Nephron progenitor cell (in vitro differentiated cells): Measurements from ENCODE around the gene S100A16.

Experiments
- DNase-seq: peaks from one replicate; pipeline ENCODE4 v3.0.0; 2021
- H3K27ac Mint-ChIP-seq: 2 replicates; pipeline ENCODE4 v1.8.0; 2021; ENCODE audit warnings: mild to moderate bottlenecking, moderate library complexity, mixed read lengths
- H3K27me3 Mint-ChIP-seq: 2 replicates; pipeline ENCODE4 v1.8.0; 2021; ENCODE audit warnings: mild to moderate bottlenecking, low read depth, mixed read lengths; ENCODE audit not compliant: poor library complexity
- H3K36me3 Mint-ChIP-seq: 2 replicates; pipeline ENCODE4 v1.8.0; 2021; ENCODE audit warnings: low read depth, mixed read lengths
- H3K4me1 Mint-ChIP-seq: 2 replicates; pipeline ENCODE4 v1.8.0; 2021; ENCODE audit warnings: mixed read lengths
- H3K4me3 Mint-ChIP-seq: 2 replicates; pipeline ENCODE4 v1.8.0; 2021; ENCODE audit warnings: mild to moderate bottlenecking, moderate library complexity, mixed read lengths
- H3K9me3 Mint-ChIP-seq: 2 replicates; pipeline ENCODE4 v1.8.0; 2021; ENCODE audit warnings: mild to moderate bottlenecking, moderate library complexity, mixed read lengths
- TF ChIP-seq, protein P1 (sequence below): fragments of 200-600 bp; sonication (generic); IDR thresholded peaks from 2 replicates; pipeline ENCODE4 v1.5.0; 2021; ENCODE audit warnings: antibody characterized with exemption

S100A16 gene

DNA sequence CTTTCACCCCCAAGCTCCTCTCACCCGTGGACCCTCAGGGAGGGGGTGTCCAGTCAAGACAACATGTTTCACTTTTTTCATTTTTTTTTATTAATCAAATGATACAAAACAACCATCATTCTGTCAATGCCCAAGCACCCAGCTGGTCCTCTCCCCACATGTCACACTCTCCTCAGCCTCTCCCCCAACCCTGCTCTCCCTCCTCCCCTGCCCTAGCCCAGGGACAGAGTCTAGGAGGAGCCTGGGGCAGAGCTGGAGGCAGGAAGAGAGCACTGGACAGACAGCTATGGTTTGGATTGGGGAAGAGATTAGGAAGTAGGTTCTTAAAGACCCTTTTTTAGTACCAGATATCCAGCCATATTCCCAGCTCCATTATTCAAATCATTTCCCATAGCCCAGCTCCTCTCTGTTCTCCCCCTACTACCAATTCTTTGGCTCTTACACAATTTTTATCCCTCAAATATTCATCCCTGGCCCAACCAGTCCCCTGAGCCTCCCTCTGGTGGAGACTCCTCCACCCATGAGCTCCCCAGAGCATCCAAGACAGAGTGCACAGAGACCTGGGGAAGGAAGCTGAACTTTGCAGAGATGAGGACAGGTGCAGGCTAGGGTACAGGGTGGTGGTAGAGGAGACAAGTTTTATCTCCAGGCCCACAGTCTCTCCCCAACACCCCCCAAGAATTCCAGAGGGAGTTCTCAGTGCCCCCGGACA lies 1.4 kb upstream of the S100A16 start:
- peaks cover 7% of the 10 kb centered on the region for H3K27me3 Mint-ChIP-seq
- TF ChIP-seq, protein P1, sequence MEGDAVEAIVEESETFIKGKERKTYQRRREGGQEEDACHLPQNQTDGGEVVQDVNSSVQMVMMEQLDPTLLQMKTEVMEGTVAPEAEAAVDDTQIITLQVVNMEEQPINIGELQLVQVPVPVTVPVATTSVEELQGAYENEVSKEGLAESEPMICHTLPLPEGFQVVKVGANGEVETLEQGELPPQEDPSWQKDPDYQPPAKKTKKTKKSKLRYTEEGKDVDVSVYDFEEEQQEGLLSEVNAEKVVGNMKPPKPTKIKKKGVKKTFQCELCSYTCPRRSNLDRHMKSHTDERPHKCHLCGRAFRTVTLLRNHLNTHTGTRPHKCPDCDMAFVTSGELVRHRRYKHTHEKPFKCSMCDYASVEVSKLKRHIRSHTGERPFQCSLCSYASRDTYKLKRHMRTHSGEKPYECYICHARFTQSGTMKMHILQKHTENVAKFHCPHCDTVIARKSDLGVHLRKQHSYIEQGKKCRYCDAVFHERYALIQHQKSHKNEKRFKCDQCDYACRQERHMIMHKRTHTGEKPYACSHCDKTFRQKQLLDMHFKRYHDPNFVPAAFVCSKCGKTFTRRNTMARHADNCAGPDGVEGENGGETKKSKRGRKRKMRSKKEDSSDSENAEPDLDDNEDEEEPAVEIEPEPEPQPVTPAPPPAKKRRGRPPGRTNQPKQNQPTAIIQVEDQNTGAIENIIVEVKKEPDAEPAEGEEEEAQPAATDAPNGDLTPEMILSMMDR: no peak
- H3K27ac Mint-ChIP-seq: no peak overlapping the region
- H3K9me3 Mint-ChIP-seq: no peaks in the 10 kb centered on the region
- no peak for DNase-seq
- peaks cover 10% of the 10 kb centered on the region for H3K36me3 Mint-ChIP-seq
- peaks cover 47% of the 10 kb centered on the region for H3K4me1 Mint-ChIP-seq
- H3K4me3 Mint-ChIP-seq: no peak overlapping the region

DNA sequence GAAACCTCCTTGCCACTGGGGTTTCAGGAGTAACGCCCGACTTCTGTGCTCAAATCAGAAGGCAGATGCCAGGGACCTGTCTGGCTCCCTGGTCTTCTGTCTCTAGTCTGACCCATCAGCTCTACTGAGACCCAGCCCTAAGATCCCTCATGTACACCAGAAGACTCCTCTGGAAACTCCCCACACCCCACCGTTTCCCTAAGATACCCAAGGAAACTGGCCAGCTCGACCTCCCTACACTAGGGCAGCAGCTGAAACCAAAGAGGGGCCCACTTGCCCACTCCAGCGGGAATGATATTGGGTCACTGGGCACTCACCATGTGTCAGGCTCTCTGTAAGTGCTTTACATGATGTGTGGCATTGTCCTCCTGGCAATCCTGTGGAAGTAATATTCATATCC lies 469 bp upstream of the S100A16 start:
- TF ChIP-seq, protein P1: no peak
- no peaks in the 10 kb centered on the region for H3K9me3 Mint-ChIP-seq
- H3K27ac Mint-ChIP-seq: no peak overlapping the region
- peaks cover 7% of the 10 kb centered on the region for H3K27me3 Mint-ChIP-seq
- H3K36me3 Mint-ChIP-seq: peaks cover under 1% of the 10 kb centered on the region
- H3K4me1 Mint-ChIP-seq: peaks cover 56% of the 10 kb centered on the region
- no peak overlapping the region for H3K4me3 Mint-ChIP-seq
- DNase-seq: no peak

DNA sequence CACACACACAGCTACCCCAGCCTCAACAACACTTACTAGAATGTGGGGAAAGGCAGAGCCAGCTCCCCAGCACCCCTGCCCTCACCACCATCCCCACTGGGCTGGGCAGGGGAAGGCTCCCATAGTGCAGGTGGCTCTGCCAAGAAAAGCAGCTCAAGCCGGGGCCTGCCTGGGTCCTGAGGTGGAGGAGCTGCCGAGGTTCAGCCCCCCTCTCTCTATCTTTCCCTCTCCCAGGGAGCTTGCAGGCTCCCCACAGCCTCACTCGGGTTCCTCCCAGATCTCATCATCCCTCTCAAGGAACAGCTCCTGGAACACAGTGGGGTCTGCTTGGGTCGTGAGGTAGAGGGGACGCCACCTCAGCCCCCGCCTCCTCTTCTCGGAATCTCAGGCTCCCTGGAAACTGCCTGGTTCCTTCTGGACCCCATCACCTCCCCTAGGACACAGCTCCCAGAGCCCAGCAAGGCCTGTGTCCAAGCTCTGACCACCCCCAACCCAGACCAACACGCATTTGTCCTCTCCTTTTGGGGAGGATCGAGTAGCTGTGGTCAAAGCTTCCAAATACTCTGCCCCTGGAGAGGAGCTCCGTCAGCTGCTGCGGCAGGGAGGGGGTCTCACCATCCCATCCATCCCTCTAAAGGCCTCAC lies 704 bp downstream of the S100A16 start:
- Mint-ChIP-seq H3K27ac (no peak overlapping the region), H3K4me3 (peak overlapping the region; percentile 75), H3K27me3 (peaks cover 7% of the 10 kb centered on the region), H3K36me3 (no peaks in the 10 kb centered on the region), H3K4me1 (peaks cover 65% of the 10 kb centered on the region), H3K9me3 (no peaks in the 10 kb centered on the region)
- no peak for DNase-seq
- TF ChIP-seq, protein P1: no peak

DNA sequence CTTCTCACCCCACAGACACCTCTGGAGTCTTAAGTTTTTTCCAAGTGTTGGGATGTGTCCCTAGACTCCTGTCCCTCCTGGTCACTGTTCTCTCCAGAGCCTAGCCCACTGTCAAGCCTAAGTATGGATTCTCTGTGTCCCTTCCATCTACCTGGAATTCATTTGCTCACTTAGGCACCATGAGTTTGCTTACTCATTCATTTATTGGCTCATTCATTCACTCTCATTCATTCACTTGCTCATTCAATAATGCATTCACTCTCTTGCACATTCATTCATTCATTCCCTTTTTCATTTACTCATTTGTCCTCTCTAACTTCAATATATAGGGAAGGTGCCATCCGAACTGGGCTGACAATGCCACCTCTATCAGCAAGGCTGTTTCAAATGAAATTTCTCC lies 1.6 kb downstream of the S100A16 start:
- TF ChIP-seq, protein P1: no peak
- no peaks in the 10 kb centered on the region for H3K9me3 Mint-ChIP-seq
- peaks cover 4% of the 10 kb centered on the region for H3K27me3 Mint-ChIP-seq
- no peak overlapping the region for H3K27ac Mint-ChIP-seq
- no peaks in the 10 kb centered on the region for H3K36me3 Mint-ChIP-seq
- peaks cover 68% of the 10 kb centered on the region for H3K4me1 Mint-ChIP-seq
- DNase-seq: no peak
- H3K4me3 Mint-ChIP-seq: no peak overlapping the region

DNA sequence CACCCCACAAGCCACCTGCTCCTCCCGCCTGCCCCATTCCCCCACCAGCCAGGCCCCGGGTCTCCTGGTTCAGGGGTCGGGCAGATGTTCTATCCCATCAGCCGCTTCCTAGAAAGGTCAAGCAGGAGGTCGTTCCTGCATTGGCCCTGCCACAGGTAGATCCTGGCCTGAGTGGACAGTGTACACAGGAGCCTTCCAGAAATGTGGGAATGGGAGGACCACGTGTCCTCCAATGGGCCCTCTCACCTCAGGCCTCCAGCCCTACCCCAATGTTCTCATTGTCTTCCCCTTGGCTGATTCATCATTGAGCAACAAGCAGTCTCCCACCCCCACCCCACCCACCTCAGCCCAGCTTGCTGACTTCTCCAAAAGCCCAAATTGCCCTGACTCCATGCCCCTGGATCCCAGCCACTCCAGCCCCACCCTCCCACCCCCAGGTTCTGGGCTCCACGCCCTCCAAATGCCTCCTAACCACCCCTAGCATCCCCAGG lies 2.1 kb downstream of the S100A16 start:
- no peaks in the 10 kb centered on the region for H3K36me3 Mint-ChIP-seq
- peaks cover 5% of the 10 kb centered on the region for H3K27me3 Mint-ChIP-seq
- H3K27ac Mint-ChIP-seq: no peak overlapping the region
- TF ChIP-seq, protein P1: no peak
- no peaks in the 10 kb centered on the region for H3K9me3 Mint-ChIP-seq
- no peak for DNase-seq
- H3K4me3 Mint-ChIP-seq: no peak overlapping the region
- H3K4me1 Mint-ChIP-seq: peaks cover 69% of the 10 kb centered on the region
